HuH-7.5 (cell line): ENCODE results near the gene DYRK1A.
"Not testable (repeated sequence)": the region's sequence is repeated elsewhere in the genome, so short reads cannot be mapped to it uniquely, and the experiment has no call there.

Experiments used
- DNase-seq: peaks from one replicate; pipeline ENCODE4 v3.0.0; 2011; ENCODE audit warnings: low spot score

Gene DYRK1A

GRCh38 chr21:37528150-37528937, 161.8 kb downstream of the DYRK1A start:
- no peak for DNase-seq

DNA sequence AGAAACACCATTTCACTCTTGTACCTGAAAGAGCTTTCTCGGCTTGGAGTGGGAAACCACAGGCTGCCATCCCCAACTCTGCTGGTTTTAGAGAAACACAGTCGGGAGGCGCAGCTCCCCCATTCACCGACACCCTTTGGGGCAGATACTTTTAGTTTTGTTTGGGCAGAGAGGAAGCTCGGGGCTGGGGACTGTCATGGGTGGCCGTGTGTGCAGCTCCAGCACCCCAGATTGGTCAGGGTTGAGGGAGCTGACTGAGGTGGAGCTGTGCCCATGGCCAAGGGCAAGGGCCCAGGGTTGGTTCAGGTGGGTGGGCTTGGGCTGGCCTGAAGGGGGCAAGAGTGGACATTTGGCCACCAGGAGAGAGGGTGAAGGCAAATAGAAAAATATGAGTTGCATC, 163.1 kb downstream of the DYRK1A start:
- DNase-seq = no peak

GRCh38 chr21:37530901-37531351, 164.4 kb downstream of the DYRK1A start:
- no peak for DNase-seq

GRCh38 chr21:37531431-37531932, 164.9 kb downstream of the DYRK1A start:
- DNase-seq = no peak

GRCh38 chr21:37532868-37533780, 166.6 kb downstream of the DYRK1A start:
- DNase-seq = no peak

GRCh38 chr21:37534431-37534830, 167.9 kb downstream of the DYRK1A start:
- no peak for DNase-seq

GRCh38 chr21:37535130-37535529, 168.6 kb downstream of the DYRK1A start:
- no peak for DNase-seq

DNA sequence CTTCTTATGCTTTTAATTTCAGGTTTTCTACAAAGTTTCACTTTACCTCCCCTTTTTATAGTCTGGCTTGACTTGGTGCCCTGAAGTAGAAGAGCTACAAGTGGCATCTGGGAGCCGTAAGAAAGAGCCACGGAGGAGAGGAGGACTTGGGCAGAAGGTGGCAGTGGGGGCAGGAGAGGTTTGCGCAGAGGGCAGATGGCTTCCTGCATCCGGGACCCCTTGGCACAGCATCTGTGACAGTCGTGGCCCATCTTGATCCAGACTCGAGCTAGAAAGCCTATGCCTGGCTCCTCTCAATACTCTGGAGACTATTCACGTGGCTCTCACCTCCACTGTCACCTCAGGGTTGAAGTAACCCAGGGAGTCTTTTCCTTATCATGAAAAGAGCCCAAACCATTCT, 169.1 kb downstream of the DYRK1A start:
- DNase-seq = no peak

DNA sequence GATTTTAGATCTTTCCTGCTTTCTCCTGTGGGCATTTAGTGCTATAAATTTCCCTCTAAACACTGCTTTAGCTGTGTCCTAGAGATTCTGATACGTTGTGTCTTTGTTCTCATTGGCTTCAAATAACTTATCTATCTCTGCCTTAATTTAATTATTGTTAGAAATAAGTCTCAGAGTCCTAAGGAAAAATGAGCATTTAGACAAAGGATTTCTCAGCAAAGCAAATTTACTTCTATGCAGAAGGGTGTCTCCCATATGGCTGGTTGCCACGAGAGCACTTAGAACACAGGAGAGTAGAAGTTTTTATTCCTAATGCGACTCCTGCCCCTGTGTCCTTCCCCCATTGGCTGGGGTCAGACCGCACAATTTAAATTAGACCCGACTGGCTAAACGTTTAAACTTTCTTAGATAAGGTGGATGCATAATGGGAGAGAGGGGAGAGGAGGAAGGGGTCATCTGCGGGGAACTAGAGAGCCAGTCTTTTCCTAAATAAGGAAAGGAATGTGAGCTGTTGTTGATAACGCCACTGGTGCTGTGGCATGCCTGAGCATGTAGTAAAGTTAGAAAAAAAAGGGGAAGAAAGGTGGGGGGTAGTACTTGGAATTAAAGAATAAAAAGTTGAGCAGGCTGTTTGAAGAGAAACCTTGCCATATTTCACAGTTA, 170.2 kb downstream of the DYRK1A start:
- DNase-seq = no peak

- DNase-seq = no peak
Observed at GRCh38 chr21:37537391-37537996, 170.9 kb downstream of the DYRK1A start.

DNA sequence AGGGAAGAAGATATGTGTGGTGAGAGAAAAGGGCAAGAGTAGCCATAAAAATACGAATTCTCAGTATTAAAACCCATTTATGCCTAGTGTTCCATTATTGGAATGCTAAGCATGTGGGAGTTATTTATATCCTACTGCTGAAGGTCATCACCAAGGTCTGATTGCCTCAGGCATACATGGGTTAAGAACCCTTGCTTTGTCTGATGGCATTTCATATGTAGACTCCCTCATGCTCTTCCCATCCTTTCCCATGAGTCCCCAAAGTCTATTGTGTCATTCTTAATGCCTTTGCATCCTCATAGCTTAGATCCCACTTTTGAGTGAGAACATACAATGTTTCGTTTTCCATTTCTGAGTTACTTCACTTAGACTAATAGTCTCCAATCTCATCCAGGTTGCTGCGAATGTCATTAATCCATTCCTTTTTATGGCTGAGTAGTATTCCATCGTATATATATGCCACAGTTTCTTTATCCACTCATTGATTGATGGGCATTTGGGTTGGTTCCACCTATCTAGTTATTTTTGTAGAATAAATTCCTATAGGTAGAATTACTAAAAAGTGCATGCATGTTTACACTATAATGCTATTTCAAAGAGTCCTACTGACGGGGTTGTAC, 172.5 kb downstream of the DYRK1A start:
- DNase-seq = no peak

- DNase-seq = not testable (repeated sequence)
Observed at GRCh38 chr21:37541128-37541527, 174.6 kb downstream of the DYRK1A start.

DNA sequence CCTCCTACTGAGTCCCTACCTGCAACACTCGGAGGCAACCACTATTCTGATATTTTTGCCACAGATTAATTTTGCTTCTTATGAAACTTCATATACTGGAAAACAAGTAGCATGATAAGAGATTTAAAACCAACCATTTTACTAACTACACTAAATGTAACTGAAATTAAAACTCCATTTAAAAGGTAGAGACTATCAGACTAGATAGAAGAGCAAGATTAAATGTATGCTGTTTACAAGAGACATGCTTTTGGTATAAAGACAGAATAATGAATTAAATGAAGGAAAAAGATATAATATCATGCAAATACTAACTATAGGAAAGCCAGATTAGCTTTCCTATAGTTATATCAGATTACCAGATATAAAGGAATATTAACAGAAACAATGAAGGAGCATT, 175.9 kb downstream of the DYRK1A start:
- DNase-seq = no peak

DNA sequence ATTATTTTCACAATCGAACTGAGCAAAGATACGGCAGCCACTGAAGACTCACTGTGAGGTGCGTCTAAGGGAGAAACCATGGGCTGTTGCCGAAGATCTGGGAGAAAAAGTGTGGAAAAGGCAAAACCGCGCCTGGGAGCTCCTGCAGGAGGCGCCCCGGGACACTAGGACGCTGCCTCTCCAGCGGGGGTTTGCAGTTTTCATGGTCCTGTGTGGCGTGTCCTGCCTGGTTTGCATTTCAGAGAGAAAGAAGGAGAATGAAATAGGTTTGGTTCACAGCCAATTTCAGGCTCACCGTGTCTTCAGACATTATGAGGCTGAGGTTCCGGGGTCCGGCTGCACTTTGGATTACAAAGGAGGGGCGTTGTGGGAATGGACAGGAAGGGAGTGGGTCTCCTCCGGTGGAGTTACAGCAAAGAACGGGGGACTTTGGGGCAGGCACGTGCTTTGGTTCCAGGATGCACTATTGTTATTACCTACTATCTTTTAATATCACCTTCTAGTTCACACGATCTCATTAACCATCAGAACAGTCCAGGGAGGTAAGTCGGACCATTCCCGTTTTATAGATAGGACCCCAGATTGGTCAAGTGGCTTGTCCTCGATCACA, 179.8 kb downstream of the DYRK1A start:
- no peak for DNase-seq

- DNase-seq = no peak
Observed at GRCh38 chr21:37546949-37547614, 180.5 kb downstream of the DYRK1A start.

DNA sequence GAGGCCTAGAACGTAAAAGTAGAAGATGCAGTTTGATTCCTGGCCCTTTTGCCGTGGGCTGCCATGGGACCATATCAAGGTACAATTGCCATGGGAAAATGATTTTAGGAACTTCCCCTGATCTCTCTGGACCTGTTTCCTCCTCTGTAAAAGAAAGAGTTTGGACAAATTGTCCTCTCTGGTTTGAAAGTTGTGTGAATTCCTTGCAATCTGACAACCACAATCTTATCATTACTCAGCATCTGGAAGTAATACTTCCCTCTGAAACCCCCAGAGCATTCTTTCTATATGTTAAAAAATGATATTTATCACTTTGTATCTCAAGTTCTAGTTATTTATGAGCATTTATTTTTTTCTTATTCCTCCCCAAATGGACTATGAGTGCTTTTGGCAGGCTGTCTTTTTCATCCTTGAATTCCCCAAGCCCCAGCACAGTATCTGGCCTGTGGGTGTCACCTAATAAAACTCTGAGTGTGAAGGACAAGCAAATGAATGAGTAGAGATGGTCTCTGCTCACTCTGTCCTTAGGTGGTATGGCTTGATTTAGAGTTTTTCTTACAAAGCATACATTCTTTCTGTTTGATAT, 181.1 kb downstream of the DYRK1A start:
- DNase-seq = no peak

DNA sequence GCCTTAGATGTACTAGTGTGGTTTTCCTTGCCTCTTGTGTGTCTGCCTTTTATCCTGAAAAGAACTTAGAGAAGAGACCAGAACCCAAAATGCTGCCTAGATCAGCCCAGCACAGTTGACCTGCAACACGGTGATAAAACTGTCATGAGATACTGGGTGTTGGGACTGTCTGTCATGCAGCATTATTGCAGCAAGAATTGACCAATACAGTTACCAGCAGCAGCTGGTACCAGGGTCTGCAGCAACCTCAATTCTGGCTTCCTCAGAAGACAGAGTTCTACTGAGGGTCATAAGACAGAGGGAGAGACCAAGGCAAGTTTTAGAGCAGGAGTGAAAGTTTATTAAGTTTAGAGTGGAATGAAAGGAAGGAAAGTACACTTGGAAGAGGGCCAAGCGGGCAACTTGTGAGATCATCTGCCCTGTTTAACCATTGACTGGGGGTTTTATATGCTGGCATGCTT, 182.0 kb downstream of the DYRK1A start:
- no peak for DNase-seq

DNA sequence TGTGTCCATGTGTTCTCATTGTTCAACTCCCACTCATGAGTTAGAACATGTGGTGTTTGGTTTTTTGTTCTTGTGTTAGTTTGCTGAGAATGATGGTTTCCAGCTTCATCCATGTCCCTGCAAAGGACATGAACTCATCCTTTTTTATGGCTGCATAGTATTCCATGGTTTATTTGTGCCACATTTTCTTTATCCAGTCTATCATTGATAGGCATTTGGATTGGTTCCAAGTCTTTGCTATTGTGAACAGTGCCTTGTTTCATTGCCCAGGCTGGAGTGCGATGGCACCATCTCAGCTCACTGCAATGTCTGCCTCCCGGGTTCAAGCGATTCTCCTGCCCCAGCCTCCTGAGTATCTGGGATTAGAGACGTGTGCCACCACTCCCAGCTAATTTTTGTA, 183.2 kb downstream of the DYRK1A start:
- not testable (repeated sequence) for DNase-seq

DNA sequence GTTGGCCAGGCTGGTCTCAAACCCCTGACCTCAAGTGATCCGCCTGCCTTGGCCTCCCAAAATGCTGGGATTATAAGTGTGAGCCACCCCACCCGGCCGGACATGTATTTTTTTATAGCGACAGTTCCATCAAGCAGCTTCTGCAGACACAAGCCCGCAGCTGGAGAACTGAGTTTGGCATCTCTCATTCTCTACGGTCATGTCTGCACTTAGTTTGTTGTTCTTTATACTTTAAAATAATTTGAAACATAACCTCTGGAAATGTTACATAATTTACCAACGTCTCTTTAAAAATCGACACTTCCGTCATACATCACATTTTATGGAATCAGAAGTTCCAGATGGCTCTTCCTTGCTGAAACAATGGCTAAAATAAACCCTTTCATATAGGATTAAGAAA, 183.6 kb downstream of the DYRK1A start:
- DNase-seq = no peak
